GM19467 (cell line): Measurements from ENCODE around the gene SNX9.
"Not testable (repeated sequence)": the region's sequence is repeated elsewhere in the genome, so short reads cannot be mapped to it uniquely, and the experiment has no call there.

Experiments used
- ATAC-seq: cut with Tn5 transposase; IDR thresholded peaks from one replicate; pipeline ENCODE4 v1.9.1; 2021; ENCODE audit warnings: mild to moderate bottlenecking, moderate library complexity; ENCODE audit not compliant: unreplicated experiment

The SNX9 gene

DNA sequence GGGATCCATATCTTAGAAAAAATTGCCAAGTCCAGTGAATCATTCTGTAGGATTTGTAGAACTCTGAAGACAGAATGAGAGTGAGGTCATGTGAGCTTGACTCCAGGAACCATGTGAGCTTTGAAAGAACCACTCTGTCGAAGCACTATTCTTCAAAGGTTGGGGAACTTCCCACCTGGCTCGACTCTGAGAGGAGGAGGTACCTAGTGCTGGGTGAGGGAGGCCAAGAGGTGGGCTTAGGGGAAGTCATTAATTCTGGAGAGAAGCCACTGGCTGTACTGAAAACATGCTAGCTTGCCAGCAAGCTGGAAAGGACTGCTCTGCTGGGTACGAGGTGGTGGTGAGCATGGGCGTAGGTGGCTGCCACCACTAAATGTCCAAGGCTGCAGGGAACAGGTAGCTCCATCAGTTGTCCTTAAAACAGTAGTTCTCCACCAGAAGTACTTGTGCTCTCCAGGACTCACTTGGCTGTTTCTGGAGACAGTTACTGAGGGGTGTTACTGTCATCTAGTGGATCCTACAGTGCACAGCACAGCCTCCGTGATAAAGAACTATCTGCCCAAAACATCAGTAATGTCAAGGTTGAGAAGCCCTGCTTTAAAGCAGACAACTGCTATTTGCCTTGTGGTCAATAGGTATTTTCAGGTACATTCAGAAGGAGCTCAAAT is 124.0 kb downstream of the SNX9 start:
- ATAC-seq: no peak

DNA sequence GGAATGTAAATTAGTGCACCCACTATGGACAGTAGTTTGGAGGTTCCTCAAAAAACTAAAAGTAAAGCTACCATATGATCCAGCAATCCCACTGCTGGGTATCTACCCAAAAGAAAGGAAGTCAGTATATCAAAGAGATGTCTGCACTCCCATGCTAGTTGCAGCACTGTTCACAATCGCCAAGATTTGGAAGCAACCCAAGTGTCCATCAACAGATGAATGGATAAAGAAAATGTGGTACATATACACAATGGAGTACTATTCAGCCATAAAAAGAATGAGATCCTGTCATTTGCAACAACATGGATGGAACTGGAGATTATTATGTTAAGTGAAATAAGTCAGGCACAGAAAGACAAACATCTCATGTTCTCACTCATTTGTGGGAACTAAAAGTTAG is 127.9 kb downstream of the SNX9 start:
- ATAC-seq: not testable (repeated sequence)

DNA sequence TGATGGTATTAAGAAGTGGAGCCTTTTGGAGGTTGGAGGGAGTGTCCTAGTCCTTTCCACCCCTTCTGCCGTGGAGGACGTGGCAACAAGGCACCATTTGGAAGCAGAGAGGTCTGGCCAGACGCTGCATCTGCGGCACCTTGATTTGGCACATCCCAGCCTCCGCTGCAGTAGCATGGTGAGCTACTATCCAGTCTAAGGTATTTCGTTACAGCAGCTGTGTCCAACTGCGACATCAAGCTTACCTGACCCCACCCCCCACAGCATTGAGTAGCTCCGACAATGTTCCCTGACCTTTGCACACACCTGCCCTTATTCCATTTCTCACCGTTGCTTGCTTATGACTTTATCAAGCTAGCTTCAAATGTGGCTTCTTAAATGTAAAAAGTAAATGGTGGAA is 128.8 kb downstream of the SNX9 start:
- ATAC-seq: no peak

DNA sequence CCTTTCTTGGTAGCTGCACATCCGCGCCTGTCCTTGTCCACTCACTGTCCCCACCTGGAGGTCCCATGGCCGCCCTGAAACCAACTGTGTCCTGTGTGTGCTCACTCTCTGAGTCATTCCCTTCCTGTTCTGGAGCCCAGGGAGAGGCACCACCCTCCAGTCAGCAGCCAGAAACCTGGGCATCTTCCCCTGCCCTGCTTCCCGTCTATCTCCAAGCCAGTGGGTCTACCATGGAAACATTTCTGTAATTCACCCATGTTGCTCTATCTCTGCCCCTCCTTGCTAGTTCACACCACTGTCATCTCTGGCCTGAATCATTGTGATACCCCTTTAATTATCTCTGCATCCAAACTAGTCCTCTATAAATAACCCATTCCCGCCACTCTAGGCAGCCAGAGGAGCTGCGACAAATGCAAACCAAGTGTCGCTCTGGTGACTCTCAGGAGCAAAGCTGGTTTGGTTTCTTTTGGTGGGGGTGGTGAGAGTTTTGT is 129.9 kb downstream of the SNX9 start:
- no peak for ATAC-seq

DNA sequence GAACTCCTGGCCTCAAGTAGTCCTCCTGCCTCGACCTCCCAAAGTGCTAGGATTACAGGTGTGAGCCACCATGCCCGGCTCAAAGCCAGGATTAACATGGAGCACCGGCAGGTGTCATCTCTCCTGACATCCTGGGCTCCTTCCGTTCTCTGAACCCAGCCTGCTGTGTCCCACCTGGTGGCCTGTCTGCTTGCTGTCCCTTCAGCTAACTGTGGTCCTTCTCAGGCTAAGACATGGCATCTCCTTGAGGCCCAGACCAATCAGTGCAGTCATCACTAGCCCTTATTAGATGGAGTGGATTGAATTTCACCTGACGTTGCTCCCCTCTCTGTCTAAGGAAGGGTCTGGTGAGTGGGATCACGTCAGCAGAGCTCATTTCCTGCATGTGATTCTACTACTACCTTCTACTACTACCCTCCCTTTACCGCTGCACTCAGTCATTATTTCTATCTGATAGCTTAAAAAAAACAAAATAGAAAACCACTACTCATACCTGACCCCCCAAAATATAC is 130.6 kb downstream of the SNX9 start:
- no peak for ATAC-seq

DNA sequence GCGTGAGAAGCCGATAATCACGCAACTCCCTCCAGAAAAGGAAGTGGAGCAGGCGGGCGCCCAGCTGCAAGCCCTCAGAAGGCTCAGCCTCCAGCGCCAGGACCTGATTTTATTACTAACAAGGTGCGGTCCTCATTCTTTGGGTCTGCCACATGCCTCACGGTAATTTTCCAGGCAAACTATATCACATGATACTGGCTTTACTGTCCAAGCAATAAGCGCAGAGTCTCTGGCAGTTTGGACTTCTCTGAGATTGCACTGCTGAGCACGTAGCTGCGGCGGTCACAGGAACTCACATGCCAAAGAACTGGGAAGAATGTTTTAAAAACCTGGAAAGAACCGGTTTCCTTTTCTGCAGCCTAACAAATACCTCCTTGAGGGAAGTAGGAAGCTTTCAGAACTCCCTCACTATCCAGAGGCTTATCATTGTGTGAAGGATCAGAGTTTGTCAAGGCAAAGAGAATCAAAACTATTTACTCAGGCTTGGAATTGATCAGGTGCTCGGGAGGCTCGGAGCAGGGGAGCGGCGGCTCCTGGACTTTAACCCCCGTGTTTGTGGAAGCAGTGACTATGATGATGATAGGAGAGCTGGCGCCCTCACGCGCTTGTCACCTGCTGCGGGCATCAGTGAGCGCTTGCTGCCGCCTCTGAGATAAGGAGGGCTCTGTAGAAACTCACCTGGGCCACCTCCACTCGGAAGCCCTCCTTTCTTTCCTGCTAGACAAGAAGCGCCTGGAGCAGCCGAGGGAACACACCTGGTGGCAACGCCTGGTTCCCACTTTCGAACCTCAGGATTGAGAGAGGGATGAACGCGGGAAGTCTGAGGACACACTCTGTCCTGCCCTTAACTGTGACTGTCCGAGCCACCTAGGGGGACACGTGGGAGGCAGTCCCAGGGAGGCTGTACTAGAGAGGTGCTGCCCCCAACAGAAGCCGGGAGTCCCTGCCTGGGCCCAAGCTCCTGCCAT is 131.4 kb downstream of the SNX9 start:
- no peak for ATAC-seq

- ATAC-seq: no peak
These were observed 132.6 kb downstream of the SNX9 start for GRCh38 chr6:157955675-157956074.

GRCh38 chr6:157956171-157956730 is 133.2 kb downstream of the SNX9 start:
- ATAC-seq: no peak

GRCh38 chr6:157959451-157960227 is 136.6 kb downstream of the SNX9 start:
- no peak for ATAC-seq

GRCh38 chr6:157961153-157961831 is 138.2 kb downstream of the SNX9 start:
- ATAC-seq: no peak

GRCh38 chr6:157961832-157962575 is 139.0 kb downstream of the SNX9 start:
- ATAC-seq: no peak

DNA sequence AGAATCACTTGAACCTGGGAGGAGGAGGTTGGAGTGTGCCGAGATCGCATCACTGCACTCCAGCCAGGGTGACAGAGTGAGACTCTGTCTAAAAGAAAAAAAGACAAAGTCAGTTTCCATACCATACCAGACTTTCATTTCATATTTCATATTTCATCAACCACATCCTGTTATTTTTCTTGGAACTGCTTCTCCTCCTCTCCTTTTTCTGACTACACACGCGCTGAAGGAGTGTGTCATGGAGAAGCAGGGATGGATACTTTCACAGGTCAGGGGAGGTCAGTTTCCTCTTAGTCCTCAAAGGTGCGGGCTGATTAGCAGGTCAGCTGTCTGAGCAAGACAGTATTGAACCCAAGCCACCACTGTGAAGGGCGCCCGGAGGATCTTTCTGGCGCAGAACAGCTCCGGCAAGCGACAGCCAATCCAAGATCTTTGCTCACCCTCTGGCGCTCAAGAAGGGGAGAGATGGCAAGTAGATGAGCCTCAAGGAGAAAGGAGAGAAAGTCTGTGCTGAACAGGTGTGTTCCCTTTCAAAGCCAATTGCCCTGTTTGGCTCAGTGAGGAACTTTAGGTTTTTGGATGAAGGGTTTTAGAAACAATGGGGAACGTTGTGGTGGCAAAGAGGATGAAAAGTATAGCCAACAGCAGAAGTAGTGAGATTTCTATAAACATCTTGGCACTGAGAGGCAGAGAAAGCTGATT is 139.7 kb downstream of the SNX9 start:
- no peak for ATAC-seq

DNA sequence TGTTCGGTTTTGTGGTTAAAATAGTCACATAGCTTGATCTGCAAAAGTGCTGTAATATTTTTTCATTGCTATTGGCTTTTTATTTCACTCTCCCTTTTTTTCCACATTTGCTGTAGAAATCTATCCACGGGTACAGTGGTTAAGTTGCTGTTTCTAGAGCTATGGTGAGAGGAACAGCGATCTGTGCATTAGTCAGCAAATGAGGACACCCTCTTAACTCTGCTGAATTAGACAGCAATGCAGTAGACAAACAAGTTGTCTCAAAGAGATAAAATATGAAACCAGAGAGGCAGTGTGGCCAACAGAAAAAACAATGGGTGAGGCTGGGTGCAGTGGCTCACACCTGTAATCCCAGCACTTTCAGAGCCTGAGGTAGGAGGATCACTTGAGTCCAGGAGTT is 141.1 kb downstream of the SNX9 start:
- no peak for ATAC-seq

DNA sequence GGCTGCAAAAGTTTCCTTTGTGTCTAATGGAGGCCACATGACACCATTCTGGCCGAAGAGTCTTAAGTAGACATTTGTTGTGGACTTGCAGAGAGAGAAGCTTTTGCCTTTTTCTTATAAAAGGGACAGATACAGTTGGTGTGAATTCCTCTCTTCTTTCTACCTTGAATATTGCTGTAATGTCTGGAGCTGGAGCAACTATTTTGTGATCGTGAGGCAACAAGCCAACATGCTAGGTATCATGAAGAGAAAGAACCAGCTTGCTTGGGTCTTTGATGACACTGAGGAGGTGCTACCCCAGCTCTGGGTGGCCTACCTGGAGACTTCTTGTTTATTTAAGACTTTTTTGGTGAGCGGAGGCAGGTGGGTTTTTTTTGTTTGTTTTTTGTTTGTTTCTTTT is 142.3 kb downstream of the SNX9 start:
- no peak for ATAC-seq

DNA sequence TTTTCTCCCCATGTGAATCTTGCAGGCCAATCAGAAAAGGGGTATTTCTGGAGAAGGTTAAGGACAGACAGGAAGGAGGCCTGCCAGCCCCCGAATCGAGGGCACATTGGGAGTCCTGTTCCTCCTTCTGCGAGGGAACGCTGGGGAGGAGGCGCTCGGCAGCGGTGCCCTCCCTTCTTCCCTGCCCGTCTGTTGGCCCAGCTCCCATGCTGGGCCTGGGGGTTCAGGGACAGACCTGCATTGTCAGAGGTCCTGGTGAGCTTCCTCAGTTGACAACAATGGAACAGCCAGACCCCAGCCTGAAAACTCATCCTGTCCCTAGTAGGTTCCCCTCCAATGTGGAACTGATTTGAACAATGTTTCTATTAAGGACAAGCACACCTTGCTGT is 143.5 kb downstream of the SNX9 start:
- ATAC-seq: no peak

GRCh38 chr6:157967020-157967419 is 144.0 kb downstream of the SNX9 start:
- ATAC-seq: no peak

- ATAC-seq: no peak
These were observed 144.4 kb downstream of the SNX9 start for GRCh38 chr6:157967486-157967885.

DNA sequence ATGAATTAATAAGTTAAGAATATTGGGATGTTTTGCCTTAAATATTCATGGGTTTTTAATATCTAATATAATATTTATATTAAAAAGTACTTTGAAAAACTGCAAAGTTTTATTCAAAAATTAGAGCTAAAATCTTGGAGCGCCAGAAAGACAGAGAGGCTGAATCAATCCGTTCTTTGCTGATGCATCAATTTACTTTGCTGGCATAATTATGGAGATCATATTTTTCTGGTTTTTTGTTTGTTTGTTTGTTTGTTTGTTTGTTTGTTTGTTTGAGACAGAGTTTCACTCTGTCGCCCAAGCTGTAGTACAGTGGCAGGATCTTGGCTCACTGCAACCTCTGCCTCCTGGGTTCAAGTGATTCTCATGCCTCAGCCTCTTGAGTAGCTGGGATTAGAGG is 149.1 kb downstream of the SNX9 start:
- not testable (repeated sequence) for ATAC-seq

GRCh38 chr6:157974341-157974894 is 151.4 kb downstream of the SNX9 start:
- no peak for ATAC-seq
